Stimulated activated CD4-positive, alpha-beta T cell treated with anti-CD3 and anti-CD28 coated beads, Interleukin-2, amount 100 ng/mL, for 24 hours (primary cell): ENCODE measurements around the gene PLSCR3.
"Not testable (repeated sequence)": the region's sequence is repeated elsewhere in the genome, so short reads cannot be mapped to it uniquely, and the experiment has no call there.

ENCODE experiments used
- DNase-seq, 2 donors: peaks; one replicate each; pipeline ENCODE4 v3.0.0-alpha.2; 2020

PLSCR3 gene

DNA sequence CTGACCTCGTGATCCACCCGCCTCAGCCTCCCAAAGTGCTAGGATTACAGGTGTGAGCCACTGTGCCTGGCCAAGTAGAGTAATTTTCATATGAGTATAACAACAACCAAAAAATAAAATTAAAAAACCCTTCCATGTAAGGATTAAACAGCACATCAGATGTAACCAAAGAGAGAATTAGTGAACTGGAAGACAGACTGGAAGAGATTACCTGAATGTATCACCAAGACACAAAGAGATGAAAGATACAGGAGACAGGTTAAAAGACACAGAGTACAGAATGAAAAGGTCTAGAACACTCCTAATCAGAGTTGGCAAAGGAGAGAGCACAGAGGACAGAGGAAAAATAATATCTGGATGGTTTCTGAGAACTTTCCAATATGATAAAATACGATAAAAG is 15.2 kb downstream of the PLSCR3 start:
- DNase-seq, result no peak

DNA sequence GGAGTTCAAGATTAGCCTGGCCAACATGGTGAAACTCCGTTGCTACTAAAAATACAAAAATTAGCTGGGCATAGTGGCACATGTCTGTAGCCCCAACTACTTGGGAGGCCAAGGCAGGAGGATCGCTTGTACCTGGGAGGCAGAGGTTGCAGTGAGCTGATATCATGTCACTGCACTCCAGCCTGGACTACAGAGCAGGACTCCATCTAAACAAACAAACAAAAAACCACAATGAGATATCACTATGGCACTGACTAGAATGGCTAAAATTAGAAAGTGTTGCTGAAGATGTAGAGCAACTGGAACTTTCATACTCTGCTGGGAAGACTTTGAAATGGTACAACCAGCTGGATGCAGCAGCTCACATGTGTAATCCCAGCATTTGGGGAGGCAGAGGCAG is 20.0 kb downstream of the PLSCR3 start:
- no peak for DNase-seq

DNA sequence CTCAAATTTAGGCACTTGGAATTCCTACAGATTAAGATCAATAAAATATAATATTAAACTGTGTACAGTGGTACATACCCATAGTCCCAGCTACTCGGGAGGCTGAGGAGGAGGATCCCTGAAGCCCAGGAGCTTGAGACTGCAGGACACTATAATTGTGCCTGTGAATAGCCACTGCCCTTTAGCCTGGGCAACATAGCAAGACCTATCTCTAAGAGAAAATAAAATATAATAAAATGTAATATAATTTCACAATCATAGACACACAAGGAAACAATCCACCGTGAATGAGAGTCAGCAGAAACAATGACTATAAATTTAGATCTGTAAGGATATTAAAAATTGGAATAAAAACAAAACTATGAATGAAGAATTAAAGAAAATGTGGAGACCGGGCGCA is 23.5 kb downstream of the PLSCR3 start:
- DNase-seq, result no peak

DNA sequence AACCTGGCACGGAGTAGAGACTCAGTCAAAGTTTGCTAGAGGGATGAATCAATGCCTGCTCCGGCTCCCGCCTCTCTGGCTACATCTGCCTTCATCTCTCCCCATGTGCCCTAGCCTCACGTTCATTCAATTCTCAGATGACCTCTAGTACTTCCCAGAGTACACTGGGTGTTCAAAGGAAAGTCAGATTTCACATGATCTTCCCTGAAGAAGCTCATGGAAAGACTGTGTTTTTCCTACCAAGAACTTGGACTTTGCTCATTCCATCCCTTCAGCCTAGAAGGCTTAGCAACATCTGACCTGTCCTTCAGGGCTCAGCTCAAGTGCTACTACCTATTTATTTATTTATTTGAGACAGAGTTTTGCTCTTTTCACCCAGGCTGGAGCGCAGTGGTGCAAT is 24.5 kb downstream of the PLSCR3 start:
- no peak for DNase-seq

DNA sequence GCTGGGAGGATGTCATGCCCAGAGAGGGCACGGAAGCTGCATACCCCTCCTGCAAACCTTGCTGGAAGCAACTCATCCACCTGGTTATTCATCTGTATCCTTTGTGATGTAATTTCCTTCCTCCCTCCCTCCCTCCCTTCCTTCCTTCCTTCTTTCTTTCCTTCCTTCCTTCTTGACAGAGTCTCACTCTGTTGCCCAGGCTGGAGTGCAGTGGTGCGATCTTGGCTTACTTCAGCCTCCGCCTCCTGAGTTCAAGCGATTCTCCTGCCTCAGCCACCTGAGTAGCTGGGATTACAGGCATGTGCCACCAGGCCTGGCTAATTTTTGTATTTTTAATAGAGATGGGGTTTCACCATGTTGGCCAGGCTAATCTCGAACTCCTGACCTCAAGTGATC is 25.7 kb downstream of the PLSCR3 start:
- DNase-seq, result not testable (repeated sequence)

DNA sequence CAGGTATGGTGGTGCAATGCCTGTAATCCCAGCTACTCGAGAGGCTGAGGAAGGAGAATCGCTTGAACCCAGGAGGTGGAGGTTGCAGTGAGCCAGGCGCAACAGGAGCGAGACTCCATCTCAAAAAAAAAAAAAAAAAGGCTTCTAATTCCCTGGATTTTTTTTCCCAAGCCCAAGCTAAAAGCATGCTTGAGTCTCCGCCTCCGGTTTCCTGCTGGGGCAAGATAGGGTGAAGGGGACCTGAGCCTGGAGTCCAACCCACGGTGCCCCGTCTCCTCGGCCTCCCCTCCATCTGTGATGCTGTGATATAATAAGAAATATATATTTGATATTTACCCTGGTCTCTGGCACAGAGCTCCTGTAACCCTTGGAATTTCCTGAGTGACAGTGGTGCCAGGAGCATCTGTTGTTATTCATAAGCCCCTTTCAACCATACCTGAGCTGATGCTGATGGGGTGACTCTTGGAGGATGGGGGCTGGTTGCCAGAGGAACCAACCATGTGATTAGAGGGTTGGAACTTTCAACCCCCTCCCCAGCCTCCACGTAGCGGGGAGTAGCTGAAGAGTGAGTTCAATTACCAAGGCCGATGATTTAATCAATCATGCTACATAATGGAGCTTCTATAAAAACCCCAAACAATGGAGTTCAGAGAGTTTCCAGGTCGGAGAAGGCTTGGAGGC is 26.3 kb downstream of the PLSCR3 start:
- no peak for DNase-seq

DNA sequence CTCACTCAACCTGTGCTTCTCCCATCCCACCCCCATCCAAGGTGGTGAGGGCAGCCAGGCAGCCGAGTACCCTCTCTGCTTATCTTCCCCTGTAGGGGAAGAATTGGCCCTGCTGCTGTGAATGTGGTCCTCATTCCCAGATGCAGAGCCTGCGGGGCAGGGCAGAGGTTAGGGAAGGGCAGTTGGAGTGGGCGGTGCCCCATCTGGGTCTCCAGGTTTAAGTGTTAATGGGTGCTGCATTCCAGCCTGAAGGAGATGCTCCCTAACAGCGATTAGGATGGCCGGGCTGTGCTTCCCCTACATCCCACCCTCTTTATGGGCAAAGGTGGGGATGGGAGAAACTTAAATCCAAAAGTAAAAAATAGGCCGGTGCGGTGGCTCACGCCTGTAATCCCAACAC is 27.2 kb downstream of the PLSCR3 start:
- DNase-seq, result no peak

DNA sequence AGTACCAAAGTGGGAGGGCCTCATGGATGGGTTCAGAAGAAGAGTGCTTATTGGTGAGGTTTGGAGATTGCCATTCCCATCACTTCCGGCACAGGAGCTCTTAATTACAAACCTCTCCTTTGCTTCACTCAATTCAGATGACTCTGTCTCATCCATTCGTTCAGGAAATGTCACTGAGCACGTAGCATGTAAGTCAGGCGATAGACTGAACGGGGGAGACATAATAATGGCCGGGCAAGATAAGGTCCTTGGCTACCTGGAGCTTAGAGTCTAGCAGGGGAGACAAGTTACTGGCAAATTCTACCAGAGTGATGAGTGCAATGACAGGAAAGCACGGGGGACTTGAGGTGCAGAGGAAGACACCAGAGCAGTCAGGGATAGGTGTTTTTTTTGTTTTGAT is 28.4 kb downstream of the PLSCR3 start:
- DNase-seq, result not testable (repeated sequence)

DNA sequence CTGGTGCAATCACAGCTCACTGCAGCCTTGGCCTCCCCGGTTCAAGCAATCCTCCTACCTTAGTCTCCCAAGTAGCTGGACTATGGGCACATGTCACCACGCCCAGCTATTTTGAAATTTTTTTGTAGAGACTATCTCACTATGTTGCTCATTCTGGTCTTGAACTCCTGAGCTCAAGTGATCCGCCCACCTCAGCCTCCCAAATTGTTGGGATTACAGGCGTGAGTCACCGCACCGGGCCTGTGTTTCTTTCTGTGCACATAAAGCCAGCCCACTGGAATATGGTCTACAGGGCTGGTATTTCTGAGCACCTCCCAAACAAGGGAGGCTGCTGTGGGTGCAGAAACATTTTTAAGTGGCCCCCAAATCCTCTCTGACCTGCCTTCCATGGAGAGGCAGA is 31.0 kb downstream of the PLSCR3 start:
- DNase-seq, result no peak

DNA sequence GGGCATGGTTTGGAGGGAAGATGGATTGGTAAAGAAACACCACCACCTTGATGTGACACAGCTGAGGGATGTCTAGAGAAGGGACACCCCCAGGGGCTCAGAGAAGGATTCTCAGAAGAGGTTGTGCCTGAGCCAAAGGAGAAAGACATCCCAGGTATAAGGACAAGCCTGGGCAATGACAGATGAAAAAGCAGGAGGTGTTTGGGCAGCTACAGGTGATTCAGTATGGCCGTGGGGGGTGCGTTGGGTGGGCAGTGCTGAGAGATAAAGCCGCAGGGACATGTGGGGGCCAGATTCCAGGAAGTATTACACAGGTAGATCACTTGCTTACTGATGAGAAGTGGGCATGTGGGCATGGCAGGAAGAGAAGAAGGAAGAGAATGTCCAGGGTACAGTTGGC is 32.4 kb downstream of the PLSCR3 start:
- DNase-seq, result no peak

DNA sequence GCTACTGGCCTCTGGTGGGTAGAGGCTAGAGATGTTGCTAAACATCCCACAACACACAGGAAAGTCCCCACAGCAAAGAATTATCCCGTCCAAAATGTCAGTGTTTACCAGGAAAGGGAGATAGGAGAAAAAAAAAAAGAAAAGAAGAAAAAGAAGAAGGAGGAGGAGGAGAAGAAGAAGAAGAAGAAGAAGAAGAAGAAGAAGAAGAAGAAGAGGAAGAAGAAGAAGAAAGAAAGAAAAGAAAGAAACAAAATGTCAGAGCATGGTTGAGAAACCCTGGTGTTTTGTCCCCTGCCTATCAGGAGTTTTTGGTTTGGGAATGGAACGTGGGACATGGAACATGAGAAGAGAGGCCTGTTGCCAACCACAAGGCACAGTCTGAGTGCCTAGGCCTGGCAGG is 36.9 kb downstream of the PLSCR3 start:
- no peak for DNase-seq

DNA sequence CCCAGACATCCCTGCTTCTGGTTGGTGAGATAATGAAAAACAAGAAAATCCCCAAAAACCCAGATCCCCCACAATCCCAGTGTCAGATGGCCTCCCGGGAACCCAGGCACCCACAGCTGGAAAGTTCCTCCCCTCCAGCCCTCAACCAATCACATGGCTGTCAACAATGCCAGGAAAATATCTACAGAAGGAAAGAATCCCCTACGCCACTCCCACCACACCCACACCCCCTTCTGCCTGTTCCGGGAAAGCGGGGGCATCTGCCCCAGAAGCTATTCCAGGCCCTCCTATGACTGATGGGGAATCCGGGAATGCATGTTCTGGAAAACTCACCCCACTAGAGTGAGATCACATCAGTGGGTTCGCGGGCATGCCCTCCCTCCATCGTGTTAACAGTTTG is 37.6 kb downstream of the PLSCR3 start:
- DNase-seq, result no peak

DNA sequence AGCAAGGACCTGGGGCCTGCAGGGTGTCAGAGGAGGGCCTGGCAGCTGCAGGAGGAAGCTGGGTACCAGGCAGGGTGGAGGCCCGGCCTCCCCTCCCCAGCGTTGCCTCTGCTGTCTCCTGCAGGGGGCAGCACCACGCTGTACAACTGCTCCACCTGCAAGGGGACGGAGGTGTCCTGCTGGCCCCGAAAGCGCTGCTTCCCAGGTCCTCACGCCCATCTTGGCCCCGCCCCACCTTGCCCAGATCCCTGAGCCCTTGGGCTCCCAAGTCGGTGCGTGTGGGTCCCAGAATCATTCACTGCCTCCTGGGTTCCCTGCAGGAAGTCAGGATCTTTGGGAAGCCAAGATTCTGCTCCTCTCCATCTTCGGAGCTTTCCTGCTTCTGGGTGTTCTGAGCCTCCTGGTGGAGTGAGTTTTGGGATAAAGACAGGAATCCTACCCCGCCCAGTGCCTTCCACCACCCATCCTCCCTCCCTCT is 38.2 kb downstream of the PLSCR3 start:
- peak; percentile 87 to 91 for DNase-seq

DNA sequence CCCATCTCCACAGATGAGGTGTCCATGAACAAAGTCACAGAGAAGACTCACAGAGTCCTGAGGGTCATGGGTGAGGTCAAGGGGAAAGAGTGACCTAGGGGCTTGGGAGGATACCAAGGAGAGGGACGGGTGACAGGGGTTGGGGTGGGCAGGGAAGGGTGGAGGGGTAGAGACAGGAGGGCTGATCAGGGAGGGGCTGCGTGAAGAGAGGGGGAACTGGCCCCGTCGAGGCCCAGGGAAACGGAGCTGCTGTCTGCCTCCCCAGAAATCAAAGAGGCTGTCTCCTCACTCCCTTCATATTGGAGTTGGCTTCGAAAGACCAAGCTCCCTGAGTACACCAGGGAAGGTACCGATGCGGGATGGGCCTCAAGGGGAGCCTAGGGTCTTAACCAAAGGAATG is 38.8 kb downstream of the PLSCR3 start:
- DNase-seq, result no peak

DNA sequence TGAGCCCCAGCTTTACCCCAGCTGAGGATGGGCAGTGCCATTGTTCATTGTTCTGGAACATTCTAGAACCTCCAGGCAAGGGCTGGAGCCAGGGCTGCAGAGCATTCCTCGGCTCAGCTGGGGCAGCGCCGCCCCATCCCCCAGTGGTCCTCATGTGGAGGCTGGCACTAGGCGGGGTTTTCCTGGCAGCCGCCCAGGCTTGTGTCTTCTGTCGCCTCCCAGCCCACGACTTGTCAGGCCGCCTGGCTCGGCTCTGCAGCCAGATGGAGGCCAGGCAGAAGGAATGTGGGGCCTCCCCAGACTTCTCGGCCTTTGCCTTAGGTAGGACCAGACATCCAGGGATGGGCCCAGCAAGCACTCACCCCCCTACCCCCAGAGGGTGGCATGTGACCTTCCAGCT is 39.3 kb downstream of the PLSCR3 start, which contains the start of gene TMEM95:
Gene TMEM95, plus strand, starts transcription at position 104 of the 400 bp plus-strand sequence. Its CDS starts 49 bp downstream, at position 153.
- no peak for DNase-seq

DNA sequence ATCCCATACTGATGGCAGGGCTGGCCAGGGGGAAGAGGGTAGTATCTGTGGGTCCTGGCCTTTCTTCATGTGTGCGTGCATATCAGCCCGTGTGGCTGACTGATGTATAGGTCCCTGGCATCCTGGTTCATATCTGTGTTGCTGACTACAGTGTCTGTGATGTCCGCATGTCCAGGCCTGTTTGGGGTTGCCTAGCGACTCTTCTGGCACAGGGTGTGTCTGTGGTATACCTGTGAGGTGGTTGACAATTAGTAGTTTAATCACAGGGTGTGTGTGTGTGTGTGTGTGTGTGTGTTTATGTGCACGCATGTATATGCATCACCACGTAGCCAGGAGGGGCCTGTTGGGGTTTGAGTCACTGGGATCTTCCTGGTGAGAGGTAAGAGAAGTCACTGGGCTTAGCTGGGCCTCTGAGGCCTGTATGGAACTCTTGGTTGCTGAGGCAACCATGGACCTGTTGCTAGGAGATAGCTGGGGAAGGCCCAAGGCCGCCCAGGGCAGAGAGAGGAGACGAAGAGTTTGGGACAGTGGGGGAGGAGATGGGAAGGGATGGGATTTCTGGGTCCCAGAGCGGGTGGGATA is 40.0 kb downstream of the PLSCR3 start:
- no peak for DNase-seq

DNA sequence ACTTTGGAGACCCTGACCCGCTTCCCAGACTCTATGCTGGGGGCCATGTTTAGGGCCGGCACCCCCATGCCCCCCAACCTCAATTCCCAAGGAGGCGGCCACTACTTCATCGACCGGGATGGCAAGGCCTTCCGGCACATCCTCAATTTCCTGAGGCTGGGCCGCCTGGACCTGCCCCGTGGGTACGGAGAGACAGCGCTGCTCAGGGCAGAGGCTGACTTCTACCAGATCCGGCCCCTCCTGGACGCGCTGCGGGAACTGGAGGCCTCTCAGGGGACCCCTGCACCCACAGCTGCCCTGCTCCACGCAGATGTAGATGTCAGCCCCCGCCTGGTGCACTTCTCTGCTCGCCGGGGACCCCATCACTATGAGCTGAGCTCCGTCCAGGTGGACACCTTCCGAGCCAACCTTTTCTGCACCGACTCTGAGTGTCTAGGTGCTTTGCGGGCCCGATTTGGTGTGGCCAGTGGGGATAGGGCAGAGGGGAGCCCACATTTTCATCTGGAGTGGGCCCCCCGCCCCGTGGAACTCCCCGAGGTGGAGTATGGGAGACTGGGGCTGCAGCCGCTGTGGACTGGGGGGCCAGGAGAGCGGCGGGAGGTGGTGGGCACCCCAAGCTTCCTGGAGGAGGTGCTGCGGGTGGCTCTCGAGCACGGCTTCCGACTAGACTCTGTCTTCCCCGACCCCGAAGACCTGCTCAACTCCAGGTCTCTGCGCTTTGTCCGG is 41.3 kb downstream of the PLSCR3 start:
- no peak for DNase-seq

DNA sequence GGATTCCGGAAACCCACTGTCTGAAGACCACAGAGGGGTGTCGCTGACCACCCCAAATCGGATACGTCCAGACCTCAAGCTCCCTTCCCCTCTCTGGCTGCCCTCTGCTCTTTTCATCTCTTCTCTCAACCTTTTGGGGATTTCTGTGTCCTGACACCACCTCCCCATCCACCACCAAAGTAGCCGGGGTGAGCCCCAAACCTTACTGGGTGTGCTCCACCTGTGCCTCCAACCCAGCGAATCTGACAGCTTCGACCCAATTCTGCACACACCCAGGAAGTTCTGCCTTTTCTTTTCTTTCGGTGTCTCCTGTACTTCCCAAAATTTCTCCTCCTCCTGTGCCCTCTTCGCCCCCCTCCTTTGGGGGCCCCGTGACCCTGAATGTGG is 41.8 kb downstream of the PLSCR3 start:
- no peak for DNase-seq

DNA sequence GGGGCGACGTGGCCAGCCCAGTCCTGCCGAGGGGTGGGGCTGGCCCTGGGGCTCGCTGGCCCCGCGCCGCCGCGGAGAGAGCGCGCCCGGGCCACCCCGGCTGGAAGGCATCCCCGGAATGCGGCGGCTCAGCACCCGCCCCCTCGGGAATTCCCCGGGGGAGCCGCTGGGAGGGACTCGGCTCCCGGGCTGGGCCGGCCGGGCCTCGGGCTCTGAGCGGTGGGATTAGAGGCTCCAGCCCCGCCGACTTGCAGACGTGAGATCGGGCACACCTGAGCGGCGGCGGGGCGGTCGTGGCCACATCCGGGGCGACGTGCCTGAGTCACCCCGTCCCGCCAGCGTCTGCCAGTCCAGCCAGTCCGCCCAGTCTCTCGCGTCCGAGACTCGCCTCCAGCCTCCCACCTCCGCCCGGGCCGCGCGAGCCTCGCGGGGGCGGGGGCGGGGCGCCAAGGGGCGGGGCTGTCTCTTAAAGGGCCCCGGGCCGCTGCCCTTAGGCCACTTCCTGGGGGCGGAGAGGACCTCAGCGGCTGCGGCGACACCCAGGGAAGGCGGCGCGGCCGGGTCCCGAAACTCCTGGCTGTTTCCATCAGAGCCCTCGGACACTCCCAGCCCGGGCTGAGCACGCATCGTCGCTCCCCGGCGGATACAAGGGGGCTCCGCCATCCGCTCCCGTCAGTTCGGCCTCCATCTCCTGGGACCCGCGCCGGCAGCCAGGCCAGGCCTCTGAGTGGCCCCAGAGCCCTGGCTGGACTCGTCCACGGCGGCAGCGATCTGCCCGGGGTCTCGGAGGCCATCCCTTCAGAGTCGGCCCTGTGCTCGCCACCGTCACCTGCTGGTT is 42.4 kb downstream of the PLSCR3 start, which contains the start of gene KCTD11:
Gene KCTD11, plus strand, starts transcription at position 498 of the 838 bp plus-strand sequence.
- DNase-seq, result peak; percentile 72 to 84

DNA sequence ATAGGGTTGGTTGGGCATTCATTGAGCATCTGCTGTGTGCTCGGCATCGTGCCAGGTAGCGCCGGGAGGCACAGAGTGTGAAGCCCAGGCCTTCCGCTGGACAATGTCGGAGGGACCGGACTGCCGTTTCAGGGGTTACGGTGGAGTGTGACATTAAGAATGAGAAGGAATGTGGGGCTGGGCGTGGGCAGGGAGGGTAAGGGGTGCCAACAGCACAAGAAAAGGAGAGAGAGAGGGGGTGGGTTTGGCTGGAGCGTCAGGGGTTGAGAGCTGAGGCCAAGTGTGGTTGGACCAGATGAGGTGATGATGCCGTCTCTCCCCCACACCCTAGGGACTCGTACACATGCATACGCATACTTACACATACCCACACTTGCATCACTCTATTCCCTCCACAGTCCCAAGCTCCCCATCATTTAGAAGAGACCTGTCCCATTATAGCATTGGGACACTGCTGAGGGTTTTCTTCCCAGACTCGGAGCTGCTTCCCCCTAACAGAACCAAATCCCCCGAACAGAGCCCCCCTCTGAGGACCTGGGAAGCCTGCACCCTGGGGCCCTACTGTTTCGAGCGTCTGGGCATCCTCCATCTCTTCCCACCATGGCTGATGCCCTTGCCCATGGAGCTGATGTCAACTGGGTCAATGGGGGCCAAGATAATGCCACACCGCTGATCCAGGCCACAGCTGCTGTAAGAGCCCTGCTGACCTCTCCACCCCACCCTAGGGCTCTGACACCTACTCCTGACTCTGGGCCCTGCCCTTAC is 45.7 kb downstream of the PLSCR3 start:
- no peak for DNase-seq

DNA sequence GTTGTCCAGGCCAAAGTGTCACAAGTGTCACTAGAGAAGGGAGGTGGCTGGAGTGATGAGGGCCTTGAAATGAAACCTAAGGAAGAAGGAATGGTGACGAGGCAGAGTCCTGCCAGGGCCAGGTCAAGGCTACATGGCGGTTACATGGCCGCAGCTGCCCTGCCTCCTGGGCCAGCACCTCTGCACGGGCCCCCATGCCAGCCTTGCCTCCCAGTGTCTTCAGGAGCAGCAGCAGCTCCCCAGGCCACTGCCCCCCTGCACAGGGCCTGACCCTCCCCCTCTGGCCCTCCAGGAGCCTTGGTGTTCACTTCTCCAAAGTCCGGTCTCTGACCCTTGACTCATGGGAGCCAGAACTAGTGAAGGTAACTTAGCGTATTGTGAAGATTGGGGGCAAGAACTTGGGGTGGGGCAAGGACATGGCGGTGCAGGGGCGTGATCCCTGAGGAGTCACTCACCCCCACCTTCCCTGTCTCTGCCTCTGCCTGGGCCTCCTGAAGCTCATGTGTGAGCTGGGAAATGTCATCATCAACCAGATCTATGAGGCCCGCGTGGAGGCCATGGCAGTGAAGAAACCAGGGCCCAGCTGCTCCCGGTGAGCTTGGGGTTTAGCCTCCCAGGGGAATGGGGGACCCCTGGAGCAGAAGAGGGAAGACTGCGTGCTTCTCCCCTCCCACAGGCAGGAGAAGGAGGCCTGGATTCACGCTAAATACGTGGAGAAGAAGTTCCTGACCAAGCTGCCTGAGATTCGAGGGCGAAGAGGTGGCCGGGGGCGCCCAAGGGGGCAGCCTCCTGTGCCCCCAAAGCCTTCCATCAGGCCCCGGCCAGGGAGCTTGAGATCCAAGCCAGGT is 46.5 kb downstream of the PLSCR3 start:
- no peak for DNase-seq
